Lower leg skin (tissue), 4 donors: ENCODE measurements around the gene GDPD4. TPM values are rescaled to one million over a fixed set of nuclear protein-coding genes. Genes with fewer than 3 reads are reported as not detected.

Experiments used
- DNase-seq, 2 donors: peaks; one replicate each; pipeline ENCODE4 v3.0.0-alpha.2; 2019; ENCODE audit warnings: low spot score in 2 of 2
- H3K4me3 ChIP-seq: fragments of 200-600 bp; sonication (generic); 2 replicates; pipeline ENCODE4 v1.5.1; 2017; ENCODE audit warnings: mild to moderate bottlenecking, low read depth; ENCODE audit not compliant: poor library complexity, severe bottlenecking
- CTCF ChIP-seq, 3 donors: fragments of 450-650 bp; IDR thresholded peaks; one replicate each; pipeline ENCODE4 v1.5.1; 2016; ENCODE audit warnings: antibody characterized with exemption in 3 of 3, mild to moderate bottlenecking in 3 of 3, moderate library complexity in 2 of 3
- POLR2A ChIP-seq, 2 donors: fragments of 450-650 bp; IDR thresholded peaks; one replicate each; pipeline ENCODE4 v1.6.1; 2016 to 2017; ENCODE audit warnings: antibody characterized with exemption in 2 of 2, mild to moderate bottlenecking in 1 of 2, moderate library complexity in 1 of 2
- WGBS, 2 donors: methylation state at CpG; one replicate each; pipeline ENCODE4 v1.1.5; 2018; 5-methylcytosine and 5-hydroxymethylcytosine counted together
- intact Hi-C: fragments of 100-400 bp; cut with DNase I; formaldehyde crosslinking; loops from one replicate; pipeline ENCODE4 v1.15.0; 2023; ENCODE audit warnings: low total_unique reads
- total RNA-seq, 4 donors: library from RNA; depleted of rRNA; stranded (reverse); fragments of >200 nt; gene quantifications; one replicate each; pipeline ENCODE4 v1.1.0, GENCODE V29; 2016

Gene GDPD4
- total RNA-seq, 4 donors from 2014 or later = not detected

- TF ChIP-seq CTCF (IDR thresholded peaks at IDR 0.05) (no peak), POLR2A (IDR thresholded peaks at IDR 0.05) (no peak)
- H3K4me3 ChIP-seq = no peak overlapping the region
- DNase-seq = no peak
- 93 to 96% methylated on average over 3 of the region's 3 CpGs for WGBS, 2 donors
- intact Hi-C loops = no loop called here
Observed at GRCh38 chr11:77252555-77253270, 48.8 kb downstream of the GDPD4 start.

GRCh38 chr11:77250881-77251640 lies 50.4 kb downstream of the GDPD4 start:
- TF ChIP-seq CTCF (IDR thresholded peaks at IDR 0.05) (no peak), POLR2A (IDR thresholded peaks at IDR 0.05) (no peak)
- DNase-seq = no peak
- intact Hi-C loops = no loop called here
- WGBS, 2 donors = 93 to 96% methylated on average over 1 of the region's 1 CpG
- no peak overlapping the region for H3K4me3 ChIP-seq

GRCh38 chr11:77249427-77249826 lies 52.1 kb downstream of the GDPD4 start:
- intact Hi-C loops = no loop called here
- DNase-seq = no peak
- 79 to 84% methylated on average over 3 of the region's 3 CpGs for WGBS, 2 donors
- no peak overlapping the region for H3K4me3 ChIP-seq
- TF ChIP-seq POLR2A (IDR thresholded peaks at IDR 0.05) (no peak), CTCF (IDR thresholded peaks at IDR 0.05) (no peak)

GRCh38 chr11:77244277-77245027 lies 57.0 kb downstream of the GDPD4 start:
- TF ChIP-seq POLR2A (IDR thresholded peaks at IDR 0.05) = no peak
- no peak for TF ChIP-seq CTCF (IDR thresholded peaks at IDR 0.05)
- intact Hi-C loops = no loop called here
- no peak overlapping the region for H3K4me3 ChIP-seq
- no peak for DNase-seq
- WGBS, 2 donors = 72 to 78% methylated on average over 7 of the region's 7 CpGs

GRCh38 chr11:77236901-77237300 lies 64.6 kb downstream of the GDPD4 start:
- DNase-seq = no peak
- H3K4me3 ChIP-seq = no peak overlapping the region
- TF ChIP-seq POLR2A (IDR thresholded peaks at IDR 0.05) = no peak
- no peak for TF ChIP-seq CTCF (IDR thresholded peaks at IDR 0.05)
- intact Hi-C loops = no loop called here
